Activated T-cell treated with anti-CD3 and anti-CD28 coated beads, Interleukin-2, amount 50 U/mL, for 48 hours (primary cell): ENCODE results near the gene MARCKSL1.

Experiments used
- DNase-seq, 2 experiments: peaks; one replicate each; pipeline ENCODE4 v3.0.0-alpha.2; 2020

Gene MARCKSL1

GRCh38 chr1:32352239-32352745 lies 16.3 kb upstream of the MARCKSL1 start:
- DNase-seq = no peak

DNA sequence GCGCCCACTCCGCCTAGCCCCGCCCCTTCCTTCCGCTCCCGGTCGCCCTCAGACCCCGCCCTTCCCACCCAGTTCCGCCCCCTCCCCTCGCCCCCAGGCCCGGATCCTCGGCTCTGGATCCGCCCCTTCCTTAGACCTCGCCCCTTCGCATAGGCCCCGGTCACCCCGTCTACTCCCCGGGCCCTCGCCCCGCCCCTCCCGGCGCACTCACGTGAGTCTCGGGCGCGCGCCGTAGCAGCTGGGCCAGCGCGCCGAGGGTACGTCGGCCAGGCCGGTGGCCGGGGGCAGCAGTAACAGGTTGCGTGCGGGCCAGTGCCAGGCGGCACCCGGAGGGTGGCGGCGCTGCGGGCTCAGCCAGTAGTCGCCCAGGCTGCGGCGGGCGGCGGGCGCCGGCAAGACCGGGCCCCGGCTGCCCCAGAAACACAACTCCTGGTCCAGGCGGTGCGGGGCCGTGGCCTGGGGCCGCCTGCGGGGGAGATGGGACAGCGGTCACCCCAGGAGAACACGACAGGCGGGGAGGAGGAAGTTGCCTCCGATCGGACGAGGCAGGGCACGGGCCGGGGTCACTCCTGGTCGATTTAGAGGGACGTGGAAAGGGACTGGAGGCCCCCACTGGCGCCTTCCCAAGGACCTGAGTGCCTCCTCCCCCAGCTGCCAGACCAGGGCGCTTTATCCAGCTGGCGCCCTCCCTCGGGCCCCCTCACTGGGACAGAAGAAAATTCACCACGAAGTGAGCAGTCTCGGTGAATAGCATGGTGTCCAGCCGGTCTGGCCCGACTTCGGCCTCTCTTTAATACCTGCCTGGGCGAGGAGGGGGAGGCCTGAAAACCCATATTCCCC lies 15.6 kb upstream of the MARCKSL1 start:
- DNase-seq = peak; percentile 89 to 92

GRCh38 chr1:32350785-32351398 lies 14.9 kb upstream of the MARCKSL1 start:
- peak; percentile 88 to 89 for DNase-seq

GRCh38 chr1:32349211-32349708 lies 13.2 kb upstream of the MARCKSL1 start:
- DNase-seq = no peak

DNA sequence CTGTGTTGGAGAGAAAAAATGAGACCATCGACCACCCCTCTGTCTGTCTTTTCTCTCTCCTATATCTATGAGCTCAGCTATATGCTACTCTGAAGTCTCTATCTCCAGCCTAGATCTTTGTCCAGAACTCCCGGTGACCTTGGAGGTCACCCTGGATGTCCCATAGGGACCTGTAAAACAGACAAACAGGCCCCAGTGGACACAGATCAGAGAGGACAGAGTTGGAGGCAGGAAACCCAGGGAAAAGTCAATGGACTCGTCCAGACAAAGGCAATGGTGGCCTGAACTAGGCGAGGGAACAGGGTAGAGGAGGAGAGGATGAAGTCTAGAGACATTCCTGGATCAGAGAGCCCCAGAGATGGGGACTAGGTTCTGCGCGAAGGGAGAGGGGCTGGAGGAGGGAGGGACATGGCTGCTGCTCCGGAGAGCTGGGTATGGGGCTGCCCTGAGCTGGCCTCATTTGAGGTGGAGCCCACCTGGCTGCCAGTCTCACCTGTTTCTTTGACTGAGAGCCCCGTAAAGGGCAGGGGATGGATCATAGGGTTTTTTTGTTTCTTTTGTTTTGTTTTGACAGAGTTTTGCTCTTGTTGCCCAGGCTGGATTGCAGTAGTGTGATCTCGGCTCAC lies 10.6 kb upstream of the MARCKSL1 start:
- DNase-seq = no peak

GRCh38 chr1:32345289-32345827 lies 9.3 kb upstream of the MARCKSL1 start:
- DNase-seq = no peak

DNA sequence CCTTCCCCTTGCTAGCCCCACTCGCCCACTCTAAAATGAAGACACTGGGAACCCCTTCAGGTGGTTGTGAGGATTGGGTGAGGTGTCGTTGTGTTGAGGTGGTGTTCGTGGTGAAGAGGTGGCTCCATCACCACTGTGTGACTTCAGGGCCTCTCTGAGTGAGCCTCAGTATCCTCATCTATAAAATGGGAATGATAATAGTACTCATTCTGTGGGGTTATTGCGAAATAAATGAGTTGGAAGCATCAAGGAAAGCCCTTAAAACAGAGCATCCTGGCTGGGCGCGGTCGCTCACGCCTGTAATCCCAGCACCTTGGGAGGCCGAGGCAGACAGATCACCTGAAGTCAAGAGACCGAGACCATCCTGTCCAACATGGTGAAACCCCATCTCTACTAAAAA lies 6.7 kb upstream of the MARCKSL1 start:
- DNase-seq = no peak

DNA sequence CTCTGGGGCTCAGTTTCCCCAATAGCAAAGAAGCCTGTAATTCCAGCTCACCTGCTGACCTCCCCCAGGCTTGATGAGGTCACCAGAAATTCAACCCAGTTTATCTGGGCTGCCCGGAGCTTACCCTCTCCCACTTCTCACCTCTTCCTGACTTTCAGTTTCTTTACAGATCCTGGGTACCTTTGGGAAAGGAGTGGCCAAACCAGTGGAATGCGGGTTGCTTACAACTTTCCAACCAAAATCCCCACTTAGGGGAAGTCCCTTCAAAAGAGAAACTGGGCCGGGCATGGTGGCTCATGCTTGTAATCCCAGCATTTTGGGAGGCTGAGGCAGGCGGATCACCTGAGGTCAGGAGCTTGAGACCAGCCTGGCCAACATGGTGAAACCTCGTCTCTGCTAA lies 5.9 kb upstream of the MARCKSL1 start:
- DNase-seq = no peak

DNA sequence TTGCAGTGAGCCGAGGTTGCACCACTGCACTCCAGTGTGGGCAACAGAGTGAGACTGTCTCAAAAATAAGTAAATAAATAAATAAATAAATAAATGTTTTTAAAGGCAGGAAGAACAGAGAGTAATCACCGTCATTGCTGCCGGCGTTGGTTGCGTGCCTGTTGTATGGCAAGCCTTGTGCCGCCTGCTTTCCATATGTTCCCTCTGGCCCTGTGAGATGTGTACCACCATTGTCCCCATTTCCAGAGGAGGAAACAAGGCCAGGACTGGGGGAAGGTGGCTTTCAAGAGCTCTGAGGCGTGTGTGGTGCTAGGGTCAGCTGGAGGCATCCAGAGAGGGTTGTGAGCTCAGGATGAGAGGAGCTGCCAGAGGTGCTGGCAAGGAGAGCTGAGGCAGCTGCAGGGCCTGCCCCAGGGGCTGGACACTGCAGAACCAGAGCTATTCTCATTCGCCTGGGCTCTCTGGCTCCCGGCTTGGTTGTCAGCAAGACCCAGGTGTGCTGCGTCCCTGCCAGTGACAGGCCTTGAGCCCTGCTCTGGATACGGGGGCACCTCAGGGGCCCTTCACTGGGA lies 5.2 kb upstream of the MARCKSL1 start:
- DNase-seq = no peak

DNA sequence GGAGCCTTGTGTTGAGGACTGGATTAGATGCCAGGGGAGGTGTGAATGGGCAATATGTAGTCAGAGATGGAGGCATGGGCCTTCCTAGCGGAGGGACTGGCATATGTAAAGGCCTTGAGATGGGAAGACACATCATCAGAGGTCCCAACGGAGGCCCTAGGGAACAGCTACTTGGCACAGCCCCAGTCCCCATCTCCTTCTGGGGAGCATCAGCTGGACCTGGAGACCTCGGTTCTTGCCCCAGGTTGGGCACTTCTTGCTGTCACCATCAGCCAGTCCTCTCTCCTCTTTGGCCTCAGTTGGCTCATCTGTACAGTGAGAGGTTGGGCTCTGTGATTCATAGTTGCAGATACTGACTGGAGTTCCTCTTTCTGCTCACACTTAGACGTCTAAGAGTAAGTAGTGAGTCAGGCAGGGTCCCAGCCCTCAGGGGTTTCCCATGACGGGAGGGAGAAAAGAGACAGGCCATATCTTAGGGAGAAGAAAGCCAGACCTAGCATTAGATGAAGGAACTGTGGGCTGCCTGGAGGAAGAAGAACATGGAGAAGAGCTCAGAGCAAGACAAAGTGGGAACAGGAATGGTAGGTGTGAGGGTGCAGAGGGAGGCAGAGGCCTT lies 3.4 kb upstream of the MARCKSL1 start:
- peak; percentile 59 to 64 for DNase-seq

GRCh38 chr1:32338637-32339145 lies 2.7 kb upstream of the MARCKSL1 start:
- DNase-seq = no peak

DNA sequence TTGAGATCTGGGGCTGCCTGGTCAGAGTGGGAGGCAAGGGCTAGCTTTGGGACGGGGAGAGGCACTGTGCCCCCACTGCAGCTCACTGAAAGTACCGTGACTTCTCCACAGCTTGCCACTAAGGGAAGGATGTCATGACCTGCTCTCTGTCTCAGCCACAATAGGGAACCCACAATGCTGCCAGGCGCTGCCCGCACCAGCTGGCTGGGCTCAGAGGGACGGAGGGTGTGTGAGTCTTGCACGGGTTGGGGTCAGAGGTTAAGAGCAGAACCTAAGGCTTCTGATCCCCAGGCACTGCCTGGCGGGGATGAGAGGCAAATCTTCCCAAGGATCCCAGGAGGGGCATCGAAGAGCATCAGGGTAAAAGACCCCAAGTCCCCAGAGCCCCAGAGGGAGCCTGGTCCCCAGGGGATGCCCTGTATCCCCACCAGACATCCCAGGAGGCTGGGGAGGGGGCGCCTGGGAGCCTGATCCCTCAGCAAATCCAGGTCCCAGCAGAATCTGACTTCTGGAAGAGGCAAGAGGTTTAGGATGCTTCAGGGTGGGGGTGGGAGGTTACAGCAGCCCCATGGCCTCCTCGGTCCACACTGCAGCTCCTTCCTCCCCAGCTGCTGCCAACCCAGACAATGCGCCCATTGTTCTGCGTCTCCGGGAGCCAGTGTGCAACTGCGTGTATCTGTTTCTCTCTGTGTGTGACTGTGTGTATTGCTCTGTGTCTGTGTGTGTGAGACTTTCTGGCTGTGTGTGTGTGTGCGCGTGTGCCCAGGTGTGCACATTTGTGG lies 2.0 kb upstream of the MARCKSL1 start:
- peak; percentile 46 to 48 for DNase-seq

DNA sequence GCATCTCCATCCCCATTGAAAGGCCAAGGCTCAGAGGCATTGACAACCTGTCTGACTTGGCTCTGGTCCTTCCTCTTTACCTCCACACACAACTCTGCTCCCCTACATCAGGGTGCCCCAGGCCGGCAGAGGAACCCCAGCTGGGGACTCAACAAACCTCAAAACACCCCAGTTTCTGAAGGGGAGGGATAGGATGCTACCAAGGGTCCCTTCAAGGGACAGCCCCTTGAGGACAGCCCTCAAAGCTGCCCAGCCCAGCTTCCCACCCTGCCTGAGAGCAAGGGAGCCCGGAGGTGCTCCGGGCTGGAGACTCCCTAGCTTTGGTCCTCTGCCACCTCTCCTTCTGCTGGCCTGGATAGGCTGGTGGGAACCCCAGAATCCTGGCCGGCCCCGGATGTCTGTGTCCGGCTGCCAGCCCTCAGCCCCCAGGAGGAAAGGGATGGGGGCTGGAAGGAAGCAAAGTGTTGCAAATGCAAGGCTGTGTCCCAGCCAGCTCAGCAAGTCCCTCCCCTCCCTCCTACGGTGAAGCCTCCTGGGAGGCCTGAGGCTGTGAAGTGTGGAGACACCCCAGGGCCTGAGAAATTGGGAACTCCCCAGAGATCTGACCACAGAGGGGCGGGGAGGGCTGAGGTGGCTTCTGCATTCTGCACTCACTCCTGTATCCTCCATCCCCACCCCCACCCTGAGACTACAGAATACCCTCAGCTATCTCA lies 1.1 kb upstream of the MARCKSL1 start:
- peak; percentile 70 to 72 for DNase-seq

DNA sequence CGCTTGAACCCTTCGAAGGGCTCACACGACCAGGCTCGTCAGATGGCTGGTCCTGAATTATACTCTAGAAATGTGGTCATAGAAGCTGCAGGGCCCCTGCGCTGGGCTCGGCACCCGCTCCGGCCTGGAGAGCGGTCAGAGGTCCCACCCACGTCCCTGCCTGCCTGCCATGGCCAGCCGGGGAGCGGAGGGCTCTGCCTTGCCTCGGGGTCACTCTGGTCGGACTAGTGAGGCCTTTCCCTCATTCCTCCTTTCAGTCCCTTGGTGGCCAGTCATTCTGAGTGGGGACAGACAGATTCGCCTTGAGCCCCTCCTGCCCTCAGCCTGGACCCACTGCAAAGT lies 529 bp upstream of the MARCKSL1 start:
- DNase-seq = no peak

DNA sequence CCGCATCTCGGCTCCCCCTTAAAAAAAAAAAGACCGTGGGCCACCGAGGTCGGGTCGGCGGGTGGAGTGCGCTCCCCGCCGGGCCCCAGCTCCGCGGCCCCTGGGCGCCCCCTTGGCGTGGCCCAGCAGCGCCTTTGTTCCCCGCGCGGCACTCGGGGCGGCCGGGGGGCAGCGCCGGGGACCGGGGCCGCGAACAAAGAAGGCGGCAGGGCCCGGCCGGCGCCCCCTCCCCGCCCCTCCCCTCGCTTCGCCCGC lies 571 bp downstream of the MARCKSL1 start:
- DNase-seq = no peak

DNA sequence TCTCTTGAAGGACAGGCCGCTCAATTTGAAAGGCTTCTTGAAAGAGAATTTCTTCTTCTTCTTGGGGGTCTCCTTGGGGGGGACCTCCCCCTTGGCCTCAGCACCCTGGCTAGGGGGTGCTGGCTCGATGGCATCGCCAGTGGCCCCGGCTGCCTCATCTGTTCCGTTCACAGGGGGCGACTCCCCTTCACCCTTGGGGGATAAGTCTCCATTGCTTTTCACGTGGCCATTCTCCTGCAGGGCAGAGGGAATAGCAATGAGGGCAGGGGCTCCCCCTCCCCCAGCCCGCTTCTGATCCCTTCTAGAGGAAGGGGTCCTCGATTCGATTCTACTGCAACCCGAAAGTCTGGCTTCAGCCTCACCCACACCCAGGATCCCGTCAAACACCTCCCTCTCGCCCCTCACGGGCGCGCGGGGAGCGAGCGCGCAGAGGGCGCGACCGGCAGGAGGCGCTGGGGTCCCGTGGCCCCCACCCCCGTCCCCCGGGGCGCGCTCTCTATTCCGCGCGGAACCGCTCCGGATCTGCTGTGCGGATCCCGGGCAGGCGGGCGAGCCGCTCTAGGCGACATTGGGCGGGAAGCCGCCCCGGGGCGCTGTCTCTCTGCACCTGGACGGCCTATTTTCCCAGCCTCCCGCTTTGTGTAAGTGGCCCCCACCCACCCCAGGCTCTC lies 1.0 kb downstream of the MARCKSL1 start:
- peak; percentile 72 to 78 for DNase-seq

GRCh38 chr1:32334274-32334861 lies 1.7 kb downstream of the MARCKSL1 start:
- no peak for DNase-seq

- no peak for DNase-seq
Observed at GRCh38 chr1:32333251-32333963, 2.6 kb downstream of the MARCKSL1 start.

DNA sequence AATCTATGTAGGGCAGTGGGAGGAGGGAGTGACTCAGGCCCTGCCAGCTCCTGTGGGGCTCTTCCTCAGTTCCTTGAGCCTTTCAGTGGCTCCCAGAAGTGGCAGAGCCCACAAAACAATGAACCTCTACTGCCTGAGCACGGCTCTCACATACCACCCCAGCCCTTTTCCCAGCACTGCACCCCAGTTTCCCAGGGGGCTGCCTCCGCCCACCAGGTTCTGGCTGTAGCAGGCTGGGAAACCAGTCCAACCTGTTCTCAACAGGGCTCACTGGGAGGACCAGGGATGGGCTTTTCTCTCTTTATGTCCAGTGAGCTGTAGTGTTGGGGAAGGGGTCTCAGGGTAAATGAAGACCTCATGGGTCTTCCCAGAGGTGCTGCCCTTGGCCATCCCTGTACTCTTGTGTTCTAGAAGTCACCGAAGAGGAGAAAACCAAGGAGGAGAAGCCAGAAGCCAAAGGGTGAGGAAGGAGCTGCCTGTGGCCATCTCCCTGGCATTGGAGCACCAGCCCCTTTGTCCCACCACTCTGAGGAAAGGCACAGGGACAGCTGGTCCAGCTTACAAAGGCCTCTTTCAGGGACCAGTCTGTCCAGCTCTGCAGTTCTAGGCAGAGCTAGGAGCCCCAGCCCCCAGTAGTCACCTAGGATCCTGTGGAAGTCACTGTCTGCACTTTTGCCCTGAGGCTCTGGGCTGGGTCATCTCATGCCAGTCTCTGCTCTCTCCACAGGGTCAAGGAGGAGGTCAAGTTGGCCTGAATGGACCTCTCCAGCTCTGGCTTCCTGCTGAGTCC lies 3.5 kb downstream of the MARCKSL1 start:
- no peak for DNase-seq
